K562 (cell line): ENCODE measurements around the gene PIGQ. TPM values are rescaled to one million over a fixed set of nuclear protein-coding genes. Genes with fewer than 3 reads are reported as not detected.
A peak's percentile ranks its signal among the peaks of the same experiment; 100 is the strongest.

Experiments
- C11orf30 ChIP-seq: fragments of 450-650 bp; IDR thresholded peaks from 2 replicates; pipeline ENCODE4 v1.6.1; 2016; ENCODE audit warnings: low read depth, mild to moderate bottlenecking
- HDAC2 ChIP-seq: fragments of 450-650 bp; IDR thresholded peaks from 2 replicates; pipeline ENCODE4 v1.6.1; 2016; ENCODE audit warnings: mild to moderate bottlenecking
- MED1 ChIP-seq: sonication (generic); formaldehyde crosslinking; IDR thresholded peaks from 2 replicates; pipeline ENCODE4 v1.8.1; 2023; ENCODE audit warnings: missing genetic modification reagents, borderline replicate concordance
- MEF2A ChIP-seq: IDR thresholded peaks from 2 replicates; pipeline ENCODE4 v1.6.1; 2011; ENCODE audit warnings: low read depth, mild to moderate bottlenecking, low read length, moderate library complexity; ENCODE audit not compliant: control insufficient read depth
- MYC ChIP-seq, 2 experiments: fragments of 250-450 bp in 1 of 2; sonication (Bioruptor Pico) in 1 of 2; IDR thresholded peaks; 2 replicates each; pipeline versions ENCODE4 v1.5.1 to v1.6.1; 2012 to 2021; ENCODE audit warnings: low read depth in 2 of 2, borderline replicate concordance in 1 of 2, improper control_type of control experiment in 1 of 2, low read length in 1 of 2, mild to moderate bottlenecking in 1 of 2, moderate library complexity in 1 of 2
- RBM15 ChIP-seq: fragments of 200-400 bp; formaldehyde crosslinking; IDR thresholded peaks from 2 replicates; pipeline ENCODE4 v1.6.1; 2018; ENCODE audit warnings: mild to moderate bottlenecking, low read length, moderate library complexity; ENCODE audit not compliant: insufficient read depth
- THAP12 ChIP-seq: fragments of 250-450 bp; sonication (Bioruptor Pico); IDR thresholded peaks from 2 replicates; pipeline ENCODE4 v1.9.0; 2021; ENCODE audit warnings: mild to moderate bottlenecking, inconsistent platforms
- THRB ChIP-seq: fragments of 450-650 bp; formaldehyde crosslinking; conservative IDR thresholded peaks from 2 replicates; pipeline ENCODE4 v1.4.0; 2022; ENCODE audit warnings: mild to moderate bottlenecking, missing genetic modification characterization
- ZNF274 ChIP-seq: IDR thresholded peaks from 2 replicates; pipeline ENCODE4 v1.6.1; 2011; ENCODE audit warnings: low read depth, mild to moderate bottlenecking, low read length, moderate library complexity, borderline replicate concordance
- polyA plus RNA-seq, 8 experiments: library from polyadenylated mRNA; depleted of rRNA in 4 of 8; stranded (reverse) in 5 of 8; unstranded in 3 of 8; fragments of >200 nt; fragmentation: Nextera tagmentation in 2 of 8; fragmentation: Illumina TruSeq in 1 of 8; extraction: Ambion mirVana in 2 of 8; extraction: Trizol in 1 of 8; gene quantifications; 2 replicates each; pipeline versions ENCODE4 v1.2.1 to v1.2.3, GENCODE V29; 2011 to 2014; ENCODE audit warnings: inconsistent platforms in 1 of 8, missing spikeins in 1 of 8
- total RNA-seq, 7 experiments: library from RNA; depleted of rRNA in 6 of 7; stranded (reverse); fragments of >200 nt in 6 of 7; fragmentation: Illumina TruSeq in 2 of 7; extraction: Trizol in 2 of 7; gene quantifications; 2 replicates each; pipeline versions ENCODE4 v1.2.1 to v1.2.3, GENCODE V29; 2011 to 2021; ENCODE audit warnings: low replicate concordance in 1 of 7
- TF ChIP-seq, protein P1 (sequence below): fragments of 450-650 bp; IDR thresholded peaks from 2 replicates; pipeline ENCODE4 v1.6.1; 2016; ENCODE audit warnings: mild to moderate bottlenecking, moderate library complexity

Gene PIGQ
- total and polyA plus RNA-seq, 9 of the 15 experiments (the other 6 are each of a cell fraction or from before 2014, with no cell fraction given): 0.20 to 49.6 (median 11.7) TPM

- TF ChIP-seq, protein P1, sequence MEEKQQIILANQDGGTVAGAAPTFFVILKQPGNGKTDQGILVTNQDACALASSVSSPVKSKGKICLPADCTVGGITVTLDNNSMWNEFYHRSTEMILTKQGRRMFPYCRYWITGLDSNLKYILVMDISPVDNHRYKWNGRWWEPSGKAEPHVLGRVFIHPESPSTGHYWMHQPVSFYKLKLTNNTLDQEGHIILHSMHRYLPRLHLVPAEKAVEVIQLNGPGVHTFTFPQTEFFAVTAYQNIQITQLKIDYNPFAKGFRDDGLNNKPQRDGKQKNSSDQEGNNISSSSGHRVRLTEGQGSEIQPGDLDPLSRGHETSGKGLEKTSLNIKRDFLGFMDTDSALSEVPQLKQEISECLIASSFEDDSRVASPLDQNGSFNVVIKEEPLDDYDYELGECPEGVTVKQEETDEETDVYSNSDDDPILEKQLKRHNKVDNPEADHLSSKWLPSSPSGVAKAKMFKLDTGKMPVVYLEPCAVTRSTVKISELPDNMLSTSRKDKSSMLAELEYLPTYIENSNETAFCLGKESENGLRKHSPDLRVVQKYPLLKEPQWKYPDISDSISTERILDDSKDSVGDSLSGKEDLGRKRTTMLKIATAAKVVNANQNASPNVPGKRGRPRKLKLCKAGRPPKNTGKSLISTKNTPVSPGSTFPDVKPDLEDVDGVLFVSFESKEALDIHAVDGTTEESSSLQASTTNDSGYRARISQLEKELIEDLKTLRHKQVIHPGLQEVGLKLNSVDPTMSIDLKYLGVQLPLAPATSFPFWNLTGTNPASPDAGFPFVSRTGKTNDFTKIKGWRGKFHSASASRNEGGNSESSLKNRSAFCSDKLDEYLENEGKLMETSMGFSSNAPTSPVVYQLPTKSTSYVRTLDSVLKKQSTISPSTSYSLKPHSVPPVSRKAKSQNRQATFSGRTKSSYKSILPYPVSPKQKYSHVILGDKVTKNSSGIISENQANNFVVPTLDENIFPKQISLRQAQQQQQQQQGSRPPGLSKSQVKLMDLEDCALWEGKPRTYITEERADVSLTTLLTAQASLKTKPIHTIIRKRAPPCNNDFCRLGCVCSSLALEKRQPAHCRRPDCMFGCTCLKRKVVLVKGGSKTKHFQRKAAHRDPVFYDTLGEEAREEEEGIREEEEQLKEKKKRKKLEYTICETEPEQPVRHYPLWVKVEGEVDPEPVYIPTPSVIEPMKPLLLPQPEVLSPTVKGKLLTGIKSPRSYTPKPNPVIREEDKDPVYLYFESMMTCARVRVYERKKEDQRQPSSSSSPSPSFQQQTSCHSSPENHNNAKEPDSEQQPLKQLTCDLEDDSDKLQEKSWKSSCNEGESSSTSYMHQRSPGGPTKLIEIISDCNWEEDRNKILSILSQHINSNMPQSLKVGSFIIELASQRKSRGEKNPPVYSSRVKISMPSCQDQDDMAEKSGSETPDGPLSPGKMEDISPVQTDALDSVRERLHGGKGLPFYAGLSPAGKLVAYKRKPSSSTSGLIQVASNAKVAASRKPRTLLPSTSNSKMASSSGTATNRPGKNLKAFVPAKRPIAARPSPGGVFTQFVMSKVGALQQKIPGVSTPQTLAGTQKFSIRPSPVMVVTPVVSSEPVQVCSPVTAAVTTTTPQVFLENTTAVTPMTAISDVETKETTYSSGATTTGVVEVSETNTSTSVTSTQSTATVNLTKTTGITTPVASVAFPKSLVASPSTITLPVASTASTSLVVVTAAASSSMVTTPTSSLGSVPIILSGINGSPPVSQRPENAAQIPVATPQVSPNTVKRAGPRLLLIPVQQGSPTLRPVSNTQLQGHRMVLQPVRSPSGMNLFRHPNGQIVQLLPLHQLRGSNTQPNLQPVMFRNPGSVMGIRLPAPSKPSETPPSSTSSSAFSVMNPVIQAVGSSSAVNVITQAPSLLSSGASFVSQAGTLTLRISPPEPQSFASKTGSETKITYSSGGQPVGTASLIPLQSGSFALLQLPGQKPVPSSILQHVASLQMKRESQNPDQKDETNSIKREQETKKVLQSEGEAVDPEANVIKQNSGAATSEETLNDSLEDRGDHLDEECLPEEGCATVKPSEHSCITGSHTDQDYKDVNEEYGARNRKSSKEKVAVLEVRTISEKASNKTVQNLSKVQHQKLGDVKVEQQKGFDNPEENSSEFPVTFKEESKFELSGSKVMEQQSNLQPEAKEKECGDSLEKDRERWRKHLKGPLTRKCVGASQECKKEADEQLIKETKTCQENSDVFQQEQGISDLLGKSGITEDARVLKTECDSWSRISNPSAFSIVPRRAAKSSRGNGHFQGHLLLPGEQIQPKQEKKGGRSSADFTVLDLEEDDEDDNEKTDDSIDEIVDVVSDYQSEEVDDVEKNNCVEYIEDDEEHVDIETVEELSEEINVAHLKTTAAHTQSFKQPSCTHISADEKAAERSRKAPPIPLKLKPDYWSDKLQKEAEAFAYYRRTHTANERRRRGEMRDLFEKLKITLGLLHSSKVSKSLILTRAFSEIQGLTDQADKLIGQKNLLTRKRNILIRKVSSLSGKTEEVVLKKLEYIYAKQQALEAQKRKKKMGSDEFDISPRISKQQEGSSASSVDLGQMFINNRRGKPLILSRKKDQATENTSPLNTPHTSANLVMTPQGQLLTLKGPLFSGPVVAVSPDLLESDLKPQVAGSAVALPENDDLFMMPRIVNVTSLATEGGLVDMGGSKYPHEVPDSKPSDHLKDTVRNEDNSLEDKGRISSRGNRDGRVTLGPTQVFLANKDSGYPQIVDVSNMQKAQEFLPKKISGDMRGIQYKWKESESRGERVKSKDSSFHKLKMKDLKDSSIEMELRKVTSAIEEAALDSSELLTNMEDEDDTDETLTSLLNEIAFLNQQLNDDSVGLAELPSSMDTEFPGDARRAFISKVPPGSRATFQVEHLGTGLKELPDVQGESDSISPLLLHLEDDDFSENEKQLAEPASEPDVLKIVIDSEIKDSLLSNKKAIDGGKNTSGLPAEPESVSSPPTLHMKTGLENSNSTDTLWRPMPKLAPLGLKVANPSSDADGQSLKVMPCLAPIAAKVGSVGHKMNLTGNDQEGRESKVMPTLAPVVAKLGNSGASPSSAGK: no peak; the same call in 1 of the 2 replicates
- TF ChIP-seq MED1 (CRISPR knock-in tag) (no peak), HDAC2 (peak; percentile 80), ZNF274 (no peak), MYC (IDR thresholded peaks at IDR 0.05; ENCODE audit: low read depth, low read length) (peak; percentile 47; the same call in 1 of the 2 replicates), MYC (CRISPR knock-in tag; IDR thresholded peaks at IDR 0.05; ENCODE audit: borderline replicate concordance, low read depth) (no peak), RBM15 (no peak), THAP12 (CRISPR knock-in tag) (no peak), MEF2A (no peak), C11orf30 (no peak), THRB (no peak)
Observed at GRCh38 chr16:566475-567372, 3.0 kb upstream of the PIGQ start, which contains the start of gene NHLRC4 (continued).
